Measurements from ENCODE around the gene CDKN2AIPNL.

The CDKN2AIPNL gene

DNA sequence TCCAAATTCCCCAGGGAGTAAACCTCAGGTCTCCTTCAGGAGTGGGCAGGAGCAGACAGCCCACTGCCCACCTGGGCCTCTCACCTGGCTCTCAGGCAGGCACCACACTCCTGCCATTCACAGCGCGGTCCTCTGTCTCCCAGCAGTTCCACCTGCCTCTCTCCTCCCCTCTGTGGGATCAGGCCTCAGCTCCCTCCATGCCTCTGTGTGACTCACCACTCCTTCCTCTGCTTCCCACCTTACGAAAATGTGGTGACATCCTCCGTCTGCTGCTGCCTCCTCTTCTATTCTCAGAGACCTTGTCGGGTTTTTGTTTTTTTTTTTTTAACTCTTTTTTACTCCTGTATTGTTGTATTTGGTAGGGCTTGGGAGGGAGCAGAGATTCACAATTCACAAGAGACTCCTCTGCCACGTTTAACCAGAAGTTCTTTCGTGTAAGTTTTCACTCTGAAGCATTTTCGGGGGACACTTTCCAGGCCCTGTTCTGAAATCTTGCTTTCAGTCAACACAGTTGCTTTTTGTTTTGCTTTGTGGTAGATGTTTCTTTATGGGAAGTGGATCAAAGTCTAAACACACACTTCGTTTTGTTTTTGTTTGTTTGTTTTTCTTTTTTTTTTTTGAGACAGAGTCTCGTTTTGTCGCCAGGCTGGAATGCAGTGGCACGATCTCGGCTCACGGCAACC, 21.1 kb upstream of the CDKN2AIPNL start:
- TF ChIP-seq, protein P1, sequence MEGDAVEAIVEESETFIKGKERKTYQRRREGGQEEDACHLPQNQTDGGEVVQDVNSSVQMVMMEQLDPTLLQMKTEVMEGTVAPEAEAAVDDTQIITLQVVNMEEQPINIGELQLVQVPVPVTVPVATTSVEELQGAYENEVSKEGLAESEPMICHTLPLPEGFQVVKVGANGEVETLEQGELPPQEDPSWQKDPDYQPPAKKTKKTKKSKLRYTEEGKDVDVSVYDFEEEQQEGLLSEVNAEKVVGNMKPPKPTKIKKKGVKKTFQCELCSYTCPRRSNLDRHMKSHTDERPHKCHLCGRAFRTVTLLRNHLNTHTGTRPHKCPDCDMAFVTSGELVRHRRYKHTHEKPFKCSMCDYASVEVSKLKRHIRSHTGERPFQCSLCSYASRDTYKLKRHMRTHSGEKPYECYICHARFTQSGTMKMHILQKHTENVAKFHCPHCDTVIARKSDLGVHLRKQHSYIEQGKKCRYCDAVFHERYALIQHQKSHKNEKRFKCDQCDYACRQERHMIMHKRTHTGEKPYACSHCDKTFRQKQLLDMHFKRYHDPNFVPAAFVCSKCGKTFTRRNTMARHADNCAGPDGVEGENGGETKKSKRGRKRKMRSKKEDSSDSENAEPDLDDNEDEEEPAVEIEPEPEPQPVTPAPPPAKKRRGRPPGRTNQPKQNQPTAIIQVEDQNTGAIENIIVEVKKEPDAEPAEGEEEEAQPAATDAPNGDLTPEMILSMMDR (IDR thresholded peaks at IDR 0.05; ENCODE audit: borderline replicate concordance, control extremely low read depth, extremely low read depth, insufficient read depth, missing control alignments), result no peak
- in situ Hi-C loops (cut with MboI; ENCODE audit: low sequenced_read_pairs, unreplicated experiment), result no loop called here
- DNase-seq (ENCODE audit: low spot score), result no peak

GRCh38 chr5:134432174-134432573, 20.5 kb upstream of the CDKN2AIPNL start:
- in situ Hi-C loops (cut with MboI; ENCODE audit: low sequenced_read_pairs, unreplicated experiment), result no loop called here
- TF ChIP-seq, protein P1 (IDR thresholded peaks at IDR 0.05; ENCODE audit: borderline replicate concordance, control extremely low read depth, extremely low read depth, insufficient read depth, missing control alignments), result no peak
- no peak for DNase-seq (ENCODE audit: low spot score)

GRCh38 chr5:134430001-134430569, 18.4 kb upstream of the CDKN2AIPNL start:
- TF ChIP-seq, protein P1 (IDR thresholded peaks at IDR 0.05; ENCODE audit: borderline replicate concordance, control extremely low read depth, extremely low read depth, insufficient read depth, missing control alignments), result no peak
- in situ Hi-C loops (cut with MboI; ENCODE audit: low sequenced_read_pairs, unreplicated experiment), result no loop called here
- no peak for DNase-seq (ENCODE audit: low spot score)

GRCh38 chr5:134427540-134428041, 15.9 kb upstream of the CDKN2AIPNL start:
- DNase-seq (ENCODE audit: low spot score), result no peak
- TF ChIP-seq, protein P1 (IDR thresholded peaks at IDR 0.05; ENCODE audit: borderline replicate concordance, control extremely low read depth, extremely low read depth, insufficient read depth, missing control alignments), result no peak
- in situ Hi-C loops (cut with MboI; ENCODE audit: low sequenced_read_pairs, unreplicated experiment), result no loop called here

DNA sequence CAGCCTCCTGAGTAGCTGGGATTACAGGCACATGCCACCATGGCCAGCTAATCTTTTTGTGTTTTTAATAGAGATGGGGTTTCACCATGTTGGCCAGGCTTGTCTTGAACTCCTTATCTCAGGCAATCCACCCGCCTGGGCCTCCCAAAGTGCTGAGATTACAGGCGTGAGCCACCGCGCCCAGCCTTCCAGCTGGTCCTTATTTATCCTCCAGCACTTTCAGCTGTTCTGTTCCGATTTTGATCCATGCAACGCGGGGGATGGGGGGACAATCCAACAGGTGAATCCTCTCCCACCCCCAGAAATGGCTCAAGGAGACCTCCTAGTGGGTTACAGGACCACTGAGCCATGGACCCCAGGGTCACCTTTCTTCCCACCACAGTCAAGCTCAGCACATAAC, 14.7 kb upstream of the CDKN2AIPNL start:
- in situ Hi-C loops (cut with MboI; ENCODE audit: low sequenced_read_pairs, unreplicated experiment), result no loop called here
- TF ChIP-seq, protein P1 (IDR thresholded peaks at IDR 0.05; ENCODE audit: borderline replicate concordance, control extremely low read depth, extremely low read depth, insufficient read depth, missing control alignments), result no peak
- DNase-seq (ENCODE audit: low spot score), result no peak

DNA sequence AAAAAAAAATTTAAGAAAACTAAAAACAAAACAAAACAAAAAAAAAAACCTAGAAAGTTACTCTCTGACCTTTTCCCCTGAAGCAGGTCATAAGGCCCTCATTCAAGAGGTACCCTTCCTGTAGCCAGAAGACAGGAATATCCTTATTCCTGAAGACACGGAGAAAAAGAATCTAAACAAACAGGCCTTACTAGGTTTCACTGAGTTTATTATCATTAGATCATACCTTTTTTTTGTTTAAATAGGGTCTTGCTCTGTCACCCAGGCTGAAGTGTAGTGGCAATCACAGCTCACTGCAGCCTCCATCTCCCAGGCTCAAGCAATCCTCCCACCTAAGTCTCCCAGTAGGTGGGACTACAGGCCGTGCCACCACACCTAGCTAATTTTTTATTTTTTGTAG, 11.7 kb upstream of the CDKN2AIPNL start:
- TF ChIP-seq, protein P1 (IDR thresholded peaks at IDR 0.05; ENCODE audit: borderline replicate concordance, control extremely low read depth, extremely low read depth, insufficient read depth, missing control alignments), result no peak
- no peak for DNase-seq (ENCODE audit: low spot score)
- in situ Hi-C loops (cut with MboI; ENCODE audit: low sequenced_read_pairs, unreplicated experiment), result no loop called here

All from GM13976 (cell line).